Measurements from ENCODE around the gene SCARB1.

GRCh38 chr12:124869059-124869665, 5.5 kb upstream of the SCARB1 start:
- TF ChIP-seq CTCF (IDR thresholded peaks at IDR 0.05; ENCODE audit: borderline replicate concordance, extremely low read depth, low read length, poor library complexity, severe bottlenecking) (no peak), EZH2 (IDR thresholded peaks at IDR 0.05; ENCODE audit: borderline replicate concordance, low read depth, low read length, severe bottlenecking) (no peak)

Measured in DND-41 (cell line).